SK-N-DZ (cell line): Measurements from ENCODE around the gene OSR1. TPM values are rescaled to one million over a fixed set of nuclear protein-coding genes. Genes with fewer than 3 reads are reported as not detected.
A peak's percentile ranks its signal among the peaks of the same experiment; 100 is the strongest.
"Not testable (repeated sequence)": the region's sequence is repeated elsewhere in the genome, so short reads cannot be mapped to it uniquely, and the experiment has no call there.

ENCODE experiments used
- DNase-seq: peaks from one replicate; pipeline ENCODE4 v3.0.0-alpha.2; 2015; ENCODE audit warnings: low spot score
- polyA plus RNA-seq, 2 experiments: library from polyadenylated mRNA; depleted of rRNA; stranded (reverse); fragments of >200 nt; gene quantifications; 2 replicates each; pipeline ENCODE4 v1.2.3, GENCODE V29; 2014

OSR1 gene
- polyA plus RNA-seq (2014; cell fraction: cytosol; rRNA removed) = not detected in 2 replicates
- not detected in 2 replicates for polyA plus RNA-seq (2014; cell fraction: nucleus; rRNA removed)

GRCh38 chr2:19358242-19359020, at the start of gene OSR1:
Gene OSR1, minus strand, starts transcription at chr2:19358623. Its CDS starts 4,818 bp downstream, at chr2:19353805.
- DNase-seq = no peak

GRCh38 chr2:19403785-19404184, 45.4 kb upstream of the OSR1 start:
- DNase-seq = no peak

- DNase-seq = no peak
These were observed 33.8 kb upstream of the OSR1 start for GRCh38 chr2:19392191-19392590.

GRCh38 chr2:19389469-19389868, 31.0 kb upstream of the OSR1 start:
- not testable (repeated sequence) for DNase-seq

- DNase-seq = no peak
These were observed 22.1 kb upstream of the OSR1 start for GRCh38 chr2:19380532-19380931.

GRCh38 chr2:19378939-19379338, 20.5 kb upstream of the OSR1 start:
- no peak for DNase-seq

GRCh38 chr2:19377717-19378116, 19.3 kb upstream of the OSR1 start:
- DNase-seq = no peak

- no peak for DNase-seq
These were observed 14.9 kb upstream of the OSR1 start for GRCh38 chr2:19373352-19373751.

GRCh38 chr2:19371996-19372582, 13.7 kb upstream of the OSR1 start:
- no peak for DNase-seq

- DNase-seq = no peak
These were observed 11.0 kb upstream of the OSR1 start for GRCh38 chr2:19369341-19369955.

- DNase-seq = no peak
These were observed 10.3 kb upstream of the OSR1 start for GRCh38 chr2:19368760-19369159.

GRCh38 chr2:19367326-19367725, 8.9 kb upstream of the OSR1 start:
- no peak for DNase-seq

- DNase-seq = no peak
These were observed 6.7 kb upstream of the OSR1 start for GRCh38 chr2:19365126-19365525.

GRCh38 chr2:19364014-19364413, 5.6 kb upstream of the OSR1 start:
- DNase-seq = no peak

- DNase-seq = no peak
These were observed 5.0 kb upstream of the OSR1 start for GRCh38 chr2:19363474-19363778.

- DNase-seq = peak; percentile 61
These were observed 4.5 kb upstream of the OSR1 start for GRCh38 chr2:19362755-19363473.

GRCh38 chr2:19362094-19362754, 3.8 kb upstream of the OSR1 start:
- no peak for DNase-seq

- no peak for DNase-seq
These were observed 3.0 kb upstream of the OSR1 start for GRCh38 chr2:19361325-19361990.

GRCh38 chr2:19360966-19361321, 2.5 kb upstream of the OSR1 start:
- DNase-seq = no peak

GRCh38 chr2:19360266-19360965, 2.0 kb upstream of the OSR1 start:
- no peak for DNase-seq

GRCh38 chr2:19359456-19359855, 1.0 kb upstream of the OSR1 start:
- DNase-seq = no peak
